Amniotic epithelial cell (primary cell): Measurements from ENCODE around the gene TMEM44.

Experiments used
- DNase-seq: peaks from one replicate; pipeline ENCODE4 v3.0.0-alpha.2; 2010; ENCODE audit warnings: low read depth

The TMEM44 gene, protein sequence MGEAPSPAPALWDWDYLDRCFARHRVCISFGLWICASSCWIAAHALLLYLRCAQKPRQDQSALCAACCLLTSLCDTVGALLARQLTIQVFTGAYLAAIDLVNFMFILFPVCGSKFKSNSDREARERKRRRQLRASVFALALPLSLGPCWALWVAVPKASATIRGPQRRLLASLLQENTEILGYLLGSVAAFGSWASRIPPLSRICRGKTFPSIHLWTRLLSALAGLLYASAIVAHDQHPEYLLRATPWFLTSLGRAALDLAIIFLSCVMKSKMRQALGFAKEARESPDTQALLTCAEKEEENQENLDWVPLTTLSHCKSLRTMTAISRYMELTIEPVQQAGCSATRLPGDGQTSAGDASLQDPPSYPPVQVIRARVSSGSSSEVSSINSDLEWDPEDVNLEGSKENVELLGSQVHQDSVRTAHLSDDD

GRCh38 chr3:194633349-194634004 is at the start of gene TMEM44:
Gene TMEM44, minus strand, starts transcription at chr3:194633419. Its CDS starts 204 bp downstream, at chr3:194633215.
- DNase-seq = peak; percentile 55

GRCh38 chr3:194682694-194683310 is 49.6 kb upstream of the TMEM44 start:
- DNase-seq = peak; percentile 85

DNA sequence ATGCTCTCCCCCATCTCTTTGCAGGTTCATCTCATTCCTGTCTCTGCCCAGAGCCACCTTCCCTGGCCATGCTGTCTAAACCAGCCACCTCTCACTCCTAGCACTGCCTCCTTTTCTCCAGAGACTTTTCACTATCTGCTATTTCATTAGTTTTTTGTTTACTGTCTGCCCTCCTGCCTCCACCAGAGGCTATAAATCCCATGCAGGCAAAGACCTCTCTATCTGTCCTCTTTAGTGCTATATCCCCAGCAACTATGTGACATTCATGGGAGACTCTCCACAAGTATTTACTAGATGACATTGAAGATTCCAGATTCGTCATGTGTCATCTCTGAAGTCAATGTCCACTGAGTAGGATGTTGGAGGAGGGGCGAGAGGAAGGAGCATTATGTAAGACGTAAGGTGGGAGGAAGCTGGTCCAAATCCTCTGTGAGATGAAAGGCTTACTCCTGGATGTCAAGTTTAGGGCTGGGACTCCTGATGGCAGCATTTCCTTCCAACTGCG is 49.0 kb upstream of the TMEM44 start:
- no peak for DNase-seq

GRCh38 chr3:194680888-194681615 is 47.8 kb upstream of the TMEM44 start:
- DNase-seq = no peak

- no peak for DNase-seq
These were observed 43.3 kb upstream of the TMEM44 start for GRCh38 chr3:194676471-194676870.

DNA sequence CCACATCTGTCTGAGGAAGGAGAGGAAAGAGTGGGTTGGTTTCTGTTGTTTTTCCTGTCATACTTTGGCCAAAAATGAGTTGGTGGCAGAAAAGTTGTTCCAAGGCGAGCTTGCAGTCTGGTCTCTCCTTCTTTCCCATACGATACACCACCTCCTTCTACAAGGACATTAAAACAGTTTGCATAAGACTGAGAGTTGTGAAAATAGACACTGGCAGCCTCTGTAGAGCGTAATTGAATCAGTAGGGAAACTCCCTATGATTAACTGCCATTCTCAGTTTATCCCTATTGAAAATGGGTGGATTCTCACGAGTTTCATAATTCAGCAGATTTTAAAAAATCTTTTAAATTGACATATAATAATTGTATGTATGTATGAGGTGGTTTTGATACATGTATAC is 42.5 kb upstream of the TMEM44 start:
- DNase-seq = no peak

GRCh38 chr3:194675081-194675640 is 41.9 kb upstream of the TMEM44 start:
- no peak for DNase-seq

DNA sequence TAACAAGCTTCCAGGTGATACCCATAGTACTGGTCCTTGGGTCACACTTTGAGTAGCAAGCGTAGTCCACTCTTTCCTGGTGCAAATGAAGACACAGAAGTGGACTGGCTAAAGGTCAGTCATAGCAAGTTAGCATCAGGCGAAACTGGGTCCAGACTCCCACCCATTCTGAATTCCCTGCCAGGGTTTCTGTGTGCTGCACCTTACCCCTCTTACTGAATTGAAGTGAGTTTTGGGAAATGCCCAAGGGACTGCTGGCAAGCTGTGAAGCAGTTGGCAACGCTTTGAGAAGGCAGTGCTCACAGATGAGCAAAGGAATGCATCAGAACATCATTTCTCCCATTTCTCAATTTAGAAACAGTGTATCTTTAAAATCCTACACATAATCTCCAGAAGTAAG is 40.5 kb upstream of the TMEM44 start:
- DNase-seq = no peak

DNA sequence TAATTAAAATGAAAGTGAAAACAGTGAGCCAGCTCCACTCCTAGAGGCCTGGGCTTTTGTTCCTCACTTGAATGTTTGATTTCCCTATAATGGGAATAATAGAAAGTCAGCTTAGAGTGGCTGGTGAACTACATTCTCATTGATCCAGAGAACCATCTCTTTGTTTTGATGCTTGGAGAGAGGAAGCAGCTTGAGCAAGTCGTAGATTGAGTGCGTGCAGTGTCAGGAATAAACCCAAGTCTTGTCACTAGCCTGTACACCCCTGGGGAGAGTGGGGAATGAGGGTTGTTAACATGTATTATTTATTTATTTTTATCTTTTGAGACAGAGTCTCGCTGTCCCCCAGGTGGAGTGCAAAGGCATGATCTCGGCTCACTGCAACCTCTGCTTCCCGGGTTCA is 39.7 kb upstream of the TMEM44 start:
- DNase-seq = no peak

GRCh38 chr3:194671900-194672808 is 38.9 kb upstream of the TMEM44 start, which contains the start of gene LSG1:
Gene LSG1, minus strand, starts transcription at chr3:194672191. Its CDS starts 29 bp downstream, at chr3:194672162.
- peak; percentile 95 for DNase-seq

DNA sequence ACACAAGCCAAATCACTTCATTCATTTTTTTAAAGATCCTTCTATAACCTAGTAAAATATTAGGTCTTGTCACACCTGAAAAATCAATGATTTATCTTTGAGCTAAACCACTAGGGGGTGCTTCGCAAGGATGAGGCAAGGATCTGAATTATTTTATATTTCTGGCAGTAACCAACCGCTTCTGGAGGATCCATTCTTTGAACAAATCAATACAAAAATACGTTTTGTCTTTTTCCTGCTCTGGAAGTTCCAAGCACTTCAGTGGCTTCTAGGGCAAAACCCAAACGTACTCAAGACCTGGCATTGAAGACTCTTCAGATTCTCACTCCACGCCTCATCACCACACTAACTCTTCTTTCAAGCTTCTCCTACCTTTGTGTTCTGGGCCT is 38.3 kb upstream of the TMEM44 start:
- DNase-seq = peak; percentile 37

GRCh38 chr3:194667363-194667762 is 34.1 kb upstream of the TMEM44 start:
- peak; percentile 36 for DNase-seq

- peak; percentile 44 for DNase-seq
These were observed 31.6 kb upstream of the TMEM44 start for GRCh38 chr3:194664857-194665256.

- DNase-seq = no peak
These were observed 28.7 kb upstream of the TMEM44 start for GRCh38 chr3:194661946-194662345.

DNA sequence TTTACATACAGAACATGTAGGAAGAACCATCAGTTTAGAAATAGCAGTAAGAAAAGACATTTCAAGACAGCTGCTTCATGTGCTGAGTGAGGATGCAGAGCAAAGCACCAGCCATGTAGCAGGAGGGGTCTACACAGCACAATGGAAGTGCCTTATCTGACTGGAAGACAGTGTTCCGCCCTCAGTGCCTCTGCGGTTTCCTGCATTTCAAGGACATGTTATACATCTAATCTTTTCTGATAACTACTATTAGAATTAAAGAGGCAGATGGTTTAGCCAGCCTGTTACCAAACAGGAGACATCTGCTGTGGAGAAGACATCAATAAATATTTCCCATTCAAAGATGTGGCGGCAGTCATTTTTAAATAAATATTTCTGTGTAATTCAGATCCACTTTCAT is 28.2 kb upstream of the TMEM44 start:
- peak; percentile 50 for DNase-seq

GRCh38 chr3:194659778-194660177 is 26.6 kb upstream of the TMEM44 start:
- DNase-seq = no peak

- DNase-seq = no peak
These were observed 25.4 kb upstream of the TMEM44 start for GRCh38 chr3:194658477-194659242.

DNA sequence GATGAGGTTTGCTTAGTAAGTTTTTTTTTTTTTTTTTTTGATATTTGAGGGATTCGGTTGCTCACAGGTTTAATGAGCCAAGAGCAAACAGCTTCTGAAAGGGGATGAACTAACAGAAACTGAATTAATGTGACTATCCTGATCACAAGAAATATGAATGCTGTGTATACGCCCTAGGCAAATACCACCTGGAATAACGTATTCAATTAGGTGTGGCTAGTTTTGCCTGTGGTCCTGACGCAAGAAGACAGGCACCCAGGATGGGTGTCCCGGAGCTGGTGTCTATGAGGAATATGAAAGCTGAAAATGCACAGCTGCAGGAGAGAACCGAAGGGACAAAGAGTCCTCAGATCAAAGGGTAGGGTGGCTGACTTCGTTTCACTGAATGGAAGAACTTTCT is 24.2 kb upstream of the TMEM44 start:
- DNase-seq = no peak

DNA sequence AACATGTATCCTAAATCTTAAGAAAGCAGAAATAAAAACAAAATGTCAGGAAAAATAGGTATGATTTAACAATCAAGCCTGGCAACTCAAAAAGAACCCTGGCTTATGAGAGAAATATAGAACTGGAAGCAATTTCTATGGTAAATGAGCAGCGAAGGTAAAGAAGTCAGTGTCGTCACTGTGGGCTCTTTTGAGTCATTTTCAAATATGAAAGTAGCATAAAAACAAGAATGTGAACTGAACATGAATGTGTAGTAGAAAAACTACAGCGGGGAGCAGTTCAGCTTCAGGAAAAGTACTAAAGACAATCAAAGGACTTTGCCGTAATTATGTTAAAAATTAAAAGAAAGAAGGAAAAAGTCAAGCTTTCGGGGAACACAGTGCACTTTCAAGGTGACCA is 21.2 kb upstream of the TMEM44 start:
- DNase-seq = no peak

DNA sequence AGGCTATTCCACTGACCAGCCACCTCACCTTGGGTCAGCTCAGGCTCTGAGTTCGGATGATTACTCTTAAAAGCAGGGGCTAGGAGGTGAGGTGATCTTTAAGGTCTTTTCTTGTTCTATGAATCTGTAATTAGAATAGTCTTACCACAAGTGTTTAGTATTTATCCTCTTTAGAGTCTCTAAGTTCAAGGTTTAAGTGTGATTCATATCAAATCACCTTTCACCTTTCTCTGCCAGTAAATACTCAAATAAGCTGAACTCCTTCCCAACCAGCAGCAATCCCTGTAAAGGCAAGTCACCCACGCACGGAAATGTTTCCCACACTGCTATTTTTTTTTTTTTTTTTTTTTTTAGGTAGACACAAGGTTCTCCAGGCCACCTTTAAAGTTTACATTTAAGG is 14.5 kb upstream of the TMEM44 start:
- no peak for DNase-seq
